HCT116 (cell line): Measurements from ENCODE around the gene KLF16. TPM values are rescaled to one million over a fixed set of nuclear protein-coding genes. Genes with fewer than 3 reads are reported as not detected.
A peak's percentile ranks its signal among the peaks of the same experiment; 100 is the strongest.

Experiments
- ATAC-seq: fragments of 200-7000 bp; cut with Tn5 transposase; 2 replicates; pipeline ENCODE4 v1.9.1; 2020; ENCODE audit warnings: mild to moderate bottlenecking, moderate library complexity
- BruUV-seq: library from RNA; stranded (reverse); fragments of 400-500 nt; replicated peaks from 2 replicates; lab custom pipeline; 2021; lab: Mats Ljungman, UMichigan
- CTCF ChIA-PET: fragments of 300-600 bp; sonication (Branson Sonifier 250); formaldehyde crosslinking; loops from one replicate; lab custom pipeline; 2021; ENCODE audit warnings: antibody characterized with exemption; lab: Charles Lee
- POLR2A ChIA-PET: fragments of 300-600, 350-600 bp; sonication (Branson Sonifier 250); formaldehyde crosslinking; loops from one replicate; lab custom pipeline; 2021; ENCODE audit warnings: antibody characterized with exemption; lab: Charles Lee
- RAD21 ChIA-PET, 2 experiments: fragments of 300-600 bp; sonication (Branson Sonifier 250); formaldehyde crosslinking; loops; one replicate each; lab custom pipeline; 2023; ENCODE audit warnings: low total read pairs in 2 of 2; ENCODE audit not compliant: uncharacterized antibody in 2 of 2, unreplicated experiment in 2 of 2, low non-redundant PET in 1 of 2; lab: Charles Lee
- DNase-seq: peaks from one replicate; pipeline ENCODE4 v3.0.0-alpha.2; 2010; ENCODE audit warnings: low read depth, low spot score
- H2AFZ ChIP-seq: fragments of 200-600 bp; shearing (Covaris generic), sonication (generic); 2 replicates; pipeline ENCODE4 v1.6.1; 2017; ENCODE audit warnings: low read depth, mixed run types, mixed read lengths, antibody characterized with exemption, low read length; ENCODE audit not compliant: poor library complexity, severe bottlenecking
- H3K27ac ChIP-seq: 2 replicates; pipeline ENCODE4 v1.5.1; 2012; ENCODE audit warnings: low read depth, low read length
- H3K27me3 ChIP-seq: fragments of 200-600 bp; sonication (generic); 2 replicates; pipeline ENCODE4 v1.6.1; 2016; ENCODE audit warnings: mixed run types, low read length, mixed read lengths; ENCODE audit not compliant: insufficient read depth
- H3K36me3 ChIP-seq, 2 experiments: fragments of 200-500 bp in 1 of 2; fragments of 200-600 bp in 1 of 2; sonication (Bioruptor generic) in 1 of 2; sonication (generic) in 1 of 2; 2 replicates each; pipeline versions ENCODE4 v1.5.1 to v1.6.1; 2014 to 2016; ENCODE audit warnings: low read length in 2 of 2, inconsistent platforms in 1 of 2, mixed read lengths in 1 of 2, mixed run types in 1 of 2; ENCODE audit not compliant: insufficient read depth in 2 of 2, control insufficient read depth in 1 of 2
- H3K4me1 ChIP-seq, 2 experiments: fragments of 200-600 bp in 1 of 2; sonication (generic) in 1 of 2; 2 replicates each; pipeline versions ENCODE4 v1.5.1 to v1.6.1; 2012 to 2017; ENCODE audit warnings: low read length in 2 of 2, inconsistent platforms in 1 of 2, mild to moderate bottlenecking in 1 of 2, mixed read lengths in 1 of 2, mixed run types in 1 of 2, moderate library complexity in 1 of 2; ENCODE audit not compliant: insufficient read depth in 2 of 2, control insufficient read depth in 1 of 2
- H3K4me2 ChIP-seq: fragments of 200-600 bp; sonication (generic); 2 replicates; pipeline ENCODE4 v1.6.1; 2017; ENCODE audit warnings: mixed run types, low read length, mixed read lengths
- H3K4me3 ChIP-seq, 2 experiments: fragments of 200-600 bp in 1 of 2; sonication (generic) in 1 of 2; replicated peaks in 1 of 2; 2 replicates each; pipeline ENCODE4 v1.5.1; 2011 to 2016; ENCODE audit warnings: low read length in 2 of 2, control low read depth in 1 of 2, low read depth in 1 of 2, mild to moderate bottlenecking in 1 of 2, mixed read lengths in 1 of 2, mixed run types in 1 of 2
- H3K79me2 ChIP-seq: fragments of 200-600 bp; sonication (generic); 2 replicates; pipeline ENCODE4 v1.6.1; 2017; ENCODE audit warnings: mild to moderate bottlenecking, mixed run types, low read length, moderate library complexity, mixed read lengths; ENCODE audit not compliant: insufficient read depth
- H3K9ac ChIP-seq: fragments of 200-600 bp; sonication (generic); 2 replicates; pipeline ENCODE4 v1.6.1; 2016; ENCODE audit warnings: low read length, mixed read lengths
- H3K9me2 ChIP-seq: fragments of 200-600 bp; sonication (generic), shearing (Covaris generic); 2 replicates; pipeline ENCODE4 v1.6.1; 2017; ENCODE audit warnings: mixed run types, mild to moderate bottlenecking, moderate library complexity; ENCODE audit not compliant: insufficient read depth
- H3K9me3 ChIP-seq, 2 experiments: fragments of 200-500 bp in 1 of 2; fragments of 200-600 bp in 1 of 2; sonication (Bioruptor generic) in 1 of 2; sonication (generic) in 1 of 2; 2 replicates each; pipeline ENCODE4 v1.6.1; 2014 to 2017; ENCODE audit warnings: low read length in 2 of 2, mixed read lengths in 2 of 2, inconsistent platforms in 1 of 2, low read depth in 1 of 2, mild to moderate bottlenecking in 1 of 2, mixed run types in 1 of 2, moderate library complexity in 1 of 2; ENCODE audit not compliant: control insufficient read depth in 1 of 2, insufficient read depth in 1 of 2
- H4K20me1 ChIP-seq: fragments of 200-600 bp; sonication (generic), shearing (Covaris generic); 2 replicates; pipeline ENCODE4 v1.6.1; 2017; ENCODE audit warnings: mixed run types, mild to moderate bottlenecking, moderate library complexity; ENCODE audit not compliant: insufficient read depth
- CEBPB ChIP-seq: IDR thresholded peaks from 2 replicates; pipeline ENCODE4 v1.6.1; 2012; ENCODE audit warnings: low read depth
- CTCF ChIP-seq, 3 experiments: fragments of 200-600 bp in 1 of 3; sonication (generic) in 1 of 3; IDR thresholded peaks in 2 of 3; conservative IDR thresholded peaks in 1 of 3; 2 replicates each; pipeline ENCODE4 v1.5.1; 2012 to 2017; ENCODE audit warnings: low read depth in 2 of 3, low read length in 2 of 3, antibody characterized with exemption in 1 of 3, borderline replicate concordance in 1 of 3, control low read depth in 1 of 3, mild to moderate bottlenecking in 1 of 3, mixed read lengths in 1 of 3, mixed run types in 1 of 3, moderate library complexity in 1 of 3; ENCODE audit not compliant: insufficient read depth in 1 of 3
- EGR1 ChIP-seq: IDR thresholded peaks from 2 replicates; pipeline ENCODE4 v1.6.1; 2012; ENCODE audit warnings: low read depth
- EZH2 ChIP-seq: fragments of 200-600 bp; sonication (generic); IDR thresholded peaks from 2 replicates; pipeline ENCODE4 v1.6.1; 2017; ENCODE audit warnings: antibody characterized with exemption, mixed run types
- FOSL1 ChIP-seq: IDR thresholded peaks from 2 replicates; pipeline ENCODE4 v1.6.1; 2012; ENCODE audit warnings: low read depth
- MAX ChIP-seq: IDR thresholded peaks from 2 replicates; pipeline ENCODE4 v1.6.1; 2012
- RAD21 ChIP-seq: IDR thresholded peaks from 2 replicates; pipeline ENCODE4 v1.6.1; 2012; ENCODE audit warnings: low read depth, mild to moderate bottlenecking
- SRF ChIP-seq: IDR thresholded peaks from 2 replicates; pipeline ENCODE4 v1.6.1; 2012; ENCODE audit warnings: low read depth
- TCF7L2 ChIP-seq: IDR thresholded peaks from 2 replicates; pipeline ENCODE4 v1.7.0; 2011; ENCODE audit warnings: borderline replicate concordance, inconsistent platforms; ENCODE audit not compliant: insufficient read depth, insufficient read length; ENCODE audit errors: extremely low read depth
- intact Hi-C: fragments of 100-400 bp; cut with micrococcal nuclease; formaldehyde crosslinking; loops from 2 replicates; pipeline ENCODE4 v1.10.0; 2022
- total RNA-seq: library from RNA; stranded (reverse); gene quantifications from one replicate; pipeline ENCODE4 v1.2.1, GENCODE V29; 2021; ENCODE audit not compliant: unreplicated experiment

KLF16 gene
- total RNA-seq, 1 experiment from 2014 or later, result 64.3 TPM

GRCh38 chr19:1850809-1851653 is 12.3 kb downstream of the KLF16 start:
- H3K9me2 ChIP-seq, result no peaks in the 10 kb centered on the region
- ATAC-seq, result no peak
- BruUV-seq, result no TSS peak
- peaks cover 71% of the 10 kb centered on the region for H3K79me2 ChIP-seq
- peaks cover 0 to 11% of the 10 kb centered on the region in 2 experiments; a peak in 1 of 4 replicates for H3K36me3 ChIP-seq
- H3K4me1 ChIP-seq, result peaks cover 50 to 65% of the 10 kb centered on the region in 2 experiments
- no peak overlapping the region for H3K9ac ChIP-seq
- no peak overlapping the region for H3K4me2 ChIP-seq
- CTCF ChIA-PET, result no interaction called here
- no peak overlapping the region for H2AFZ ChIP-seq
- TF ChIP-seq EZH2, result no peak
- TF ChIP-seq CTCF (IDR thresholded peaks at IDR 0.05 in 2 of 3, conservative IDR thresholded peaks at IDR 0.05 in 1 of 3; ENCODE audit: borderline replicate concordance in 1 of 3, insufficient read depth in 1 of 3, low read depth in 2 of 3, low read length in 2 of 3), result peak in 2 of 3 experiments; percentile 41 to 53; a peak in 3 of 6 replicates
- H4K20me1 ChIP-seq, result peaks cover 14% of the 10 kb centered on the region; the same call in 1 of the 2 replicates
- RAD21 ChIA-PET, result no interaction called here
- H3K4me3 ChIP-seq, result no peak overlapping the region
- no peaks in the 10 kb centered on the region for H3K27me3 ChIP-seq
- POLR2A ChIA-PET, result no interaction called here
- no peak for DNase-seq
- H3K27ac ChIP-seq, result no peak overlapping the region
- no peaks in the 10 kb centered on the region for H3K9me3 ChIP-seq
- intact Hi-C loops, result no loop called here

GRCh38 chr19:1849886-1850398 is 13.4 kb downstream of the KLF16 start:
- no TSS peak for BruUV-seq
- CTCF ChIA-PET, result interaction anchor here (1.4 to 1.5 kb wide), 3 partner anchors 11 to 24 kb away, joined by 4 to 10 read pairs (median 6); no protein-coding TSS in a partner anchor

More at GRCh38 chr19:1849886-1850398, 13.4 kb downstream of the KLF16 start:
- TF ChIP-seq EGR1 (no peak), RAD21 (no peak), FOSL1 (no peak), TCF7L2 (no peak), CEBPB (no peak), CTCF (IDR thresholded peaks at IDR 0.05 in 2 of 3, conservative IDR thresholded peaks at IDR 0.05 in 1 of 3; ENCODE audit: borderline replicate concordance in 1 of 3, insufficient read depth in 1 of 3, low read depth in 2 of 3, low read length in 2 of 3) (no peak), EZH2 (no peak), SRF (no peak), MAX (no peak)
- Histone ChIP-seq H3K9me3 (no peaks in the 10 kb centered on the region), H3K27me3 (no peaks in the 10 kb centered on the region), H3K79me2 (peaks cover 71% of the 10 kb centered on the region), H4K20me1 (peaks cover 12% of the 10 kb centered on the region; the same call in 1 of the 2 replicates), H3K27ac (peak overlapping the region; percentile 19; the same call in 1 of the 2 replicates), H3K9ac (no peak overlapping the region), H3K4me1 (peaks cover 45 to 59% of the 10 kb centered on the region in 2 experiments), H3K4me2 (no peak overlapping the region), H3K4me3 (no peak overlapping the region), H2AFZ (no peak overlapping the region), H3K9me2 (no peaks in the 10 kb centered on the region), H3K36me3 (peaks cover 0 to 11% of the 10 kb centered on the region in 2 experiments; a peak in 1 of 4 replicates)
- RAD21 ChIA-PET, result no interaction called here
- intact Hi-C loops, result no loop called here
- POLR2A ChIA-PET, result interaction anchor here (1.5 kb wide), 1 partner anchor 8 kb away, joined by 3 read pairs; no protein-coding TSS in a partner anchor
- DNase-seq (no peak), ATAC-seq (no peak)
